Measurements from ENCODE around the gene UBE2I.

- TF ChIP-seq CTCF (IDR thresholded peaks at IDR 0.05) (no peak), POLR2A (IDR thresholded peaks at IDR 0.05) (no peak)
Observed at GRCh38 chr16:1336619-1337018, 27.2 kb downstream of the UBE2I start.
